Effector memory CD8-positive, alpha-beta T cell (primary cell): ENCODE measurements around the gene LHFPL6.

ENCODE experiments used
- ATAC-seq: fragments of 150-1000 bp; cut with Tn5 transposase; replicated peaks from 2 replicates; pipeline ENCODE4 v1.10.0; 2021; ENCODE audit warnings: mild to moderate bottlenecking, moderate library complexity
- DNase-seq, 3 experiments: peaks; one replicate each; pipeline ENCODE4 v3.0.0; 2021
- H3K27ac Mint-ChIP-seq, 2 donors: one replicate each; pipeline ENCODE4 v1.8.0; 2022; ENCODE audit warnings: mild to moderate bottlenecking in 2 of 2, mixed read lengths in 2 of 2, moderate library complexity in 2 of 2
- H3K27me3 Mint-ChIP-seq, 2 donors: one replicate each; pipeline ENCODE4 v1.8.0; 2022; ENCODE audit warnings: mixed read lengths in 2 of 2
- H3K36me3 Mint-ChIP-seq: one replicate; pipeline ENCODE4 v1.8.0; 2022; ENCODE audit warnings: mild to moderate bottlenecking, moderate library complexity, mixed read lengths; ENCODE audit not compliant: insufficient read depth
- H3K4me1 Mint-ChIP-seq, 2 donors: one replicate each; pipeline ENCODE4 v1.8.0; 2022; ENCODE audit warnings: low read depth in 2 of 2, mixed read lengths in 2 of 2
- H3K4me3 Mint-ChIP-seq, 2 donors: one replicate each; pipeline ENCODE4 v1.8.0; 2022; ENCODE audit warnings: mild to moderate bottlenecking in 2 of 2, mixed read lengths in 2 of 2, moderate library complexity in 2 of 2
- H3K9me3 Mint-ChIP-seq, 2 donors: one replicate each; pipeline ENCODE4 v1.8.0; 2022; ENCODE audit warnings: mixed read lengths in 2 of 2

LHFPL6 gene

DNA sequence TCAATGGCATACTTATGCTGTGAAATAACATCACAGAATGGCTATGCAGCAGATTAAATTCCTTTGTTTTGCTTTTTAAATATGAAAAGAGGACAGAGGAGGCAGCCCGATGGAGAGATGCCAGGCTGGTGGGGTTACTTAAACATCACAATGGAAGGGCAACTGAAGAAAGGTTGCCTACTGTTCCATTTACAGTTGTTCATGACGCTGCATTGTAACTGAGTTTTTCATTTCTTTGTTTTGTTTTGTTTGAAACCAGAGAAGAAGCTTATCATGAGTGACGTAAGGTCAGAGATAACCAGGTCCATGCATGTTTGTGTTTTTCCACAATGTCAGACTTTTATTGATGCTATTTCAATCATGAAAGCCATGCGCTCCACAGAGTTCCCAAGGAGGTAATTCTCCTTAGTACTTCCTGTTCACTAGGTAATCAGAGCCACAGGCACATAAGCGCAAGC lies 273.8 kb downstream of the LHFPL6 start:
- H3K4me1 Mint-ChIP-seq, result no peaks in the 10 kb centered on the region
- H3K36me3 Mint-ChIP-seq, result no peaks in the 10 kb centered on the region
- H3K4me3 Mint-ChIP-seq, result no peak overlapping the region
- ATAC-seq, result no peak
- no peak for DNase-seq
- no peak overlapping the region for H3K27ac Mint-ChIP-seq
- no peaks in the 10 kb centered on the region for H3K27me3 Mint-ChIP-seq
- H3K9me3 Mint-ChIP-seq, result peaks cover 3 to 6% of the 10 kb centered on the region in 2 donors

DNA sequence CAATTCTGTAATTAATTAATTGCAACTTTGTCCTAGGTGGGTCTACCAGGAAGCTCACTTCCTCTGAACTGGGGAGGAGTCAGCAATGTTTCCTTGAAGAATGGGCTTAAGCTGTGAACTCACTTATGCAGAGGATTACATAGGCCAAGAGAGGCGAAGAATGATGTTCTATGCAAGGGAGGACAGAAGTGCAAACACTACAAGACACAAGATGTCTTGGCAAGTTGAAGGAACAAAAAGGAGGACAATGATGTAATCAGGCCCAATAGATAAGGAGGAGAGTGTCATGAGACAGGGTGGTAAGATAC lies 275.9 kb downstream of the LHFPL6 start:
- H3K4me1 Mint-ChIP-seq, result no peaks in the 10 kb centered on the region
- H3K9me3 Mint-ChIP-seq, result peaks cover 0 to 3% of the 10 kb centered on the region in 2 donors
- DNase-seq (no peak), ATAC-seq (no peak)
- H3K4me3 Mint-ChIP-seq, result no peak overlapping the region
- H3K27me3 Mint-ChIP-seq, result no peaks in the 10 kb centered on the region
- no peak overlapping the region for H3K27ac Mint-ChIP-seq
- no peaks in the 10 kb centered on the region for H3K36me3 Mint-ChIP-seq

DNA sequence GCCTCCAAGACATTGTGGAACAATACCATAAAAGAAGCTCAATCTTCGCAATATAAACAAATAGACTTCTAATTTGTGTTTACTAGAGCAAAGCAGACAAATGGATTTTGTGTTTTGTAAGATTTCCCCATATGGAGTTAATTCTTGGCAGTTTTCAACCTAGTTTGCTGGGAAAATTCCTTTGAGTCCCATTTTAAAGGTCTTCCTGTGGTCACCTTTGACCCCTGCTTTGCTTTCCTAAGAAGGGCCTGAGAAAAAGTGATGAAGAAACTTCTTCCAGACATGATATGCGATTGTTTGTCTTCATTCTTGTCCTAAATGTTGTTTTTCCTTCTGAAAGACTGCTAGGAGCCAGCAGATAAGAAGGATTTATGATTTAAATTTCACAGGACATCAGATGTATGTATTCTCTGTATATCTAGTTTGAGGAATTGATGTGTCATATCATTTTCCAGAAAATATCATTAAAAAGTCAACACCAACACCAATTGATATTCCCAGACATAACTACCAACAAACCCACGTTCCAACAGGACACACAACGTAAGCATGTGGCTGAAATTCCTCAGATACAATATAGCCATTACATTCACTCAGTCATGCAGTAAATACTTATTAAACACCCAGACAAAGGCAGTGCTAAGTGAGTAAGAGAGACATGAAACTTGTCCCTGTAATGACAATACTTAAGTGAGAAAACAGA lies 276.4 kb downstream of the LHFPL6 start:
- H3K27ac Mint-ChIP-seq, result no peak overlapping the region
- no peaks in the 10 kb centered on the region for H3K27me3 Mint-ChIP-seq
- ATAC-seq (no peak), DNase-seq (no peak)
- no peaks in the 10 kb centered on the region for H3K4me1 Mint-ChIP-seq
- H3K9me3 Mint-ChIP-seq, result peaks cover 0 to 3% of the 10 kb centered on the region in 2 donors
- no peak overlapping the region for H3K4me3 Mint-ChIP-seq
- H3K36me3 Mint-ChIP-seq, result no peaks in the 10 kb centered on the region

DNA sequence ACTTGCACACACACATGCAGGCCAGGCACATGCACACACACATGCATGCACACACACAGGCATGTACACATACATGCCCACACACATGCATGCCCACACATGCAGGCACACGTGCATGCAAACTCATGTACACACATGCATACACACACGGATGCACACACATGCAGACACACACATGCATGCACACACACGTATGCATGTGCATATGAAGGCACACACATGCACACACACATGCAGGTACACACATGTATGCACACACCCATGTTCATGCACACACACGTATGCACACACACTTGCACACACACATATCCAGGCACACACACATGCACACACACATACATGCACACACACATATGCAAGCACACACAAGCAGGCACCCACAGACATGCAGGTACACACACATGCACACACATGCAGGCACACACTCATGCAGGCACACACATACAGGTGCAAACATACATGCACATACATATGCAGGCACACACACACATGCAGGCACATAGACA lies 278.1 kb downstream of the LHFPL6 start:
- Mint-ChIP-seq H3K27me3 (no peaks in the 10 kb centered on the region), H3K36me3 (no peaks in the 10 kb centered on the region), H3K27ac (no peak overlapping the region), H3K9me3 (peaks cover 0 to 3% of the 10 kb centered on the region in 2 donors), H3K4me1 (no peaks in the 10 kb centered on the region), H3K4me3 (no peak overlapping the region)
- DNase-seq (peak in 1 of 3 experiments; percentile 0), ATAC-seq (no peak)

DNA sequence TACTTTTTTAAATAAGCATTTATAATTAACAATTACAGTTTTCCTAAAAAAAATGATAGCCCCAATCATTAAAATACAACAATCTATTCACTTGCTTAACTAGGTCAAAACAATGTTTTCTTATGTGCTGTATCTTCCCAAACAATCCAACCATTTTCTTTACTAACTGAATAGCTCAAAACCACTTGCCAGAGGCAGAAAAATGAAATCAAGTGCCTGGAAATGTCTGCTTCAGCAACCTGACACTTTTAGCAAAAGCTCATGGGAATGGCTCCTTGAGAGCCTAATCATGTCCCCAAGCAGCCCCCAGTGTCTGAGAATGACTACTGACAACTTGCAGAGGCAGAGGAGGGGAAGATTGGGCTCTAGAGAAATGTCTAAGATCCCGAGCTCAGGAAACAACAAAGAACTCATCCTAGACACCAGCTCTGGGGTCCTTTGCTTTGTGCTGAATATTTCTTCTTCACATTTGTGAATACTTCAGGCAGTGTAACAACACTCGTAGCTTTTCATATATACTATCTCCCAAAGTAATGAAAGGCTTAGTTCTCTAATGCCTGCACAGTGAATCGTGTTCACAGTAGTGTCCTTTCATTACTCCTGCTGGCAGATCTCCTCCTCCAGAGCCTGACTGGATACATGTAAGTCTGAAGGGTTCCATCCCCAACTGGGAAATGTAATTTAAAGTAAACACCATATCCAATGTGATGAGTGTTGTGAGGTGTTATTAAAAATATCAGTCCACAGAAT lies 280.0 kb downstream of the LHFPL6 start:
- Mint-ChIP-seq H3K4me3 (no peak overlapping the region), H3K27me3 (no peaks in the 10 kb centered on the region), H3K9me3 (peaks cover 0 to 3% of the 10 kb centered on the region in 2 donors)

DNA sequence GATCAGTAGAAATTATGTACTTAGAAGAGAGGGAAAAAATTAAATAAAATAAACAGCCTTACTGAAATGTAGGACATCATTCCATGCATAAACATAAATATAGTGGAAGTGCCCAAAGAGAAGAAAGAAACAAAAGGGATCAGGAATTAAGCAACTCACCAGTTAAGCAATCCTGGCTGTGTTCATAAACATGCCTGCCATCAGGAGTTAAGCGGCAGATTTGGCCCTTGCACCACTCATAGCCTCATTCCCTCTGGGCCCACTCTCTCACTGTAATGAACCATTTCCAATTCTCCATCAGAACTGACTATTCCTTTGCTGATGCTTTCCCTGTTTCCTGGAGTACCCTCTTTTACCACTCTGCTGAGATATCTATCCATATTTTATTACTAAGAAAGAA lies 281.4 kb downstream of the LHFPL6 start:
- DNase-seq (no peak), ATAC-seq (no peak)
- H3K4me1 Mint-ChIP-seq, result no peaks in the 10 kb centered on the region
- no peaks in the 10 kb centered on the region for H3K36me3 Mint-ChIP-seq
- H3K27ac Mint-ChIP-seq, result no peak overlapping the region
- no peak overlapping the region for H3K4me3 Mint-ChIP-seq
- H3K9me3 Mint-ChIP-seq, result peaks cover 0 to 3% of the 10 kb centered on the region in 2 donors
- H3K27me3 Mint-ChIP-seq, result no peaks in the 10 kb centered on the region

More for the DNA sequence above, 280.0 kb downstream of the LHFPL6 start:
- ATAC-seq, result no peak
- Mint-ChIP-seq H3K4me1 (no peaks in the 10 kb centered on the region), H3K27ac (no peak overlapping the region), H3K36me3 (no peaks in the 10 kb centered on the region)
- no peak for DNase-seq

DNA sequence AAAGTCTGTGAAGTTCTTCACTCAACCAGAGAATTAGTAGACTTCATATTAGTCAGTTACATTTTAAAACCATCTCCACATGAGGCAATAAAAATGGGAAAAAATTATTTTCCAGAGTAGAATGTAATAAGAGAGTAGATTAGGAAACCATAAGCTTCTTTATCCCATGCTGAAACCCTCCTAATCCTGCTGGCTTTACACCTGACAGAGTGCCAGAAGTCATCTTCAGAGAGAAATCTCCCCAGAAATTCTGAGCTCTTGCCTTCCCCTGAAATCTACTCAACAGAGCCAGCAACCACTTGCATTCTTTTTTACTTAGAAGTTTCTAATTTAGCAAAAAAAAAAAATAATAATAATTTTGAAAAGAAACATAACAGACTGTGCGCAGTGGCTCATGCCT lies 284.8 kb downstream of the LHFPL6 start:
- no peaks in the 10 kb centered on the region for H3K4me1 Mint-ChIP-seq
- ATAC-seq, result no peak
- H3K36me3 Mint-ChIP-seq, result no peaks in the 10 kb centered on the region

DNA sequence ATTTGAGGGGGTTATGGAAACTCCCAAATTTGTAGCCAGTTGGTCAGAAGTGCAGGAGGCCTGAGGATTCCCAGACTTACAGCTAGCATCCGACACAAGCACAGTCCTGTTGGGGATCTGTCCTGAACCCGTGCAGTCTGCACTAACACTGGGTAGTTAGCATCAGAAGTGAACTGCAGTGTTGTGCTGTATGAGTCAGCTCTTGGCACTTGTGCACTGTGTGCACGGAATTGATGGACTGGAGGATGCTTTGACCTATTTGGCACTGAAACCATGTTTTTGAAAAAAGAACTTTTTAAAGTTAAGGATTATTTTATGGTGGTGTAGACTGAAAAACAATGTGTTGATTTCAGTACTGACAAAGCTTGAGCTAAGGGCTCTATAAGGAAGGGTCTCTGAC lies 285.7 kb downstream of the LHFPL6 start:
- H3K27me3 Mint-ChIP-seq, result no peaks in the 10 kb centered on the region
- DNase-seq (no peak), ATAC-seq (no peak)
- H3K9me3 Mint-ChIP-seq, result no peaks in the 10 kb centered on the region
- no peak overlapping the region for H3K27ac Mint-ChIP-seq
- no peaks in the 10 kb centered on the region for H3K36me3 Mint-ChIP-seq
- no peaks in the 10 kb centered on the region for H3K4me1 Mint-ChIP-seq
- H3K4me3 Mint-ChIP-seq, result no peak overlapping the region

More for the DNA sequence above, 284.8 kb downstream of the LHFPL6 start:
- Mint-ChIP-seq H3K27me3 (no peaks in the 10 kb centered on the region), H3K9me3 (no peaks in the 10 kb centered on the region), H3K27ac (no peak overlapping the region), H3K4me3 (no peak overlapping the region)
- no peak for DNase-seq

DNA sequence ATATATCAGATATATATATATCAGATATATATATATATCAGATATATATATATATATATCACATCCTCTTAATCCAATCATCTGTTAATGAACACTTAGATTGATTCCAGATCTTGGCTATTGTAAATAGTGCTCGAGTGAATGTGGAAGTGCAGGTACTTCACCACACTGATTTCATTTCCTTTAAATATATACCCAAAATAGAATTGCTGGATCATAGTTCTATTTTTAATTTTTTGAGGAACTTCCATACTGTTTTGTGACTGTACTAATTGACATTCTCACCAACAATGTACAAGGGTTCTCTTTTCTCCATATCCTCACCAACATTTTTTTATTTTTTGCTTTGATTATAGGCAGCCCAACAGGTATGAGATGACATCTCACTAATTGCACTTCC lies 287.2 kb downstream of the LHFPL6 start:
- Mint-ChIP-seq H3K4me3 (no peak overlapping the region), H3K27ac (no peak overlapping the region), H3K36me3 (no peaks in the 10 kb centered on the region), H3K27me3 (no peaks in the 10 kb centered on the region), H3K9me3 (no peaks in the 10 kb centered on the region), H3K4me1 (no peaks in the 10 kb centered on the region)
- ATAC-seq (no peak), DNase-seq (no peak)

DNA sequence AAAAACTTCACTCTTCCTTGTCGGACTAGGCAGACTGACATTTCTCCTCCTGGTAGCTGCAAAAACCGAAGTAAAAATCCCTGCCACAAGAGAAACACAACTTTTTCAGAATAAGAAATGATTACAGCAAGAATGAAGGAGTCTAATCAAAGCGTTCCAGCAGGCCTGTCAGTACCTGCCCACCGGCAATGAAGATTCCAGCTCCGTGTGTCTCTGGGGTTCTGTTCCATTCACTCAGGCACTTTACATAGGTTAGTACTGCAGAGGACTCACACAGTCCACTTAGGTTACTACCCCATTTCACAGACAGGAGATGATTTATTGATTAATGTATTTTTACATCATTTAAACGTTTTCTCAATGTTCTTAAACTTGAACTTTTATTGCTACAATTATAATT lies 289.3 kb downstream of the LHFPL6 start:
- Mint-ChIP-seq H3K36me3 (no peaks in the 10 kb centered on the region), H3K4me3 (no peak overlapping the region), H3K4me1 (no peaks in the 10 kb centered on the region), H3K9me3 (no peaks in the 10 kb centered on the region), H3K27me3 (no peaks in the 10 kb centered on the region), H3K27ac (no peak overlapping the region)
- no peak for DNase-seq
- ATAC-seq, result no peak

DNA sequence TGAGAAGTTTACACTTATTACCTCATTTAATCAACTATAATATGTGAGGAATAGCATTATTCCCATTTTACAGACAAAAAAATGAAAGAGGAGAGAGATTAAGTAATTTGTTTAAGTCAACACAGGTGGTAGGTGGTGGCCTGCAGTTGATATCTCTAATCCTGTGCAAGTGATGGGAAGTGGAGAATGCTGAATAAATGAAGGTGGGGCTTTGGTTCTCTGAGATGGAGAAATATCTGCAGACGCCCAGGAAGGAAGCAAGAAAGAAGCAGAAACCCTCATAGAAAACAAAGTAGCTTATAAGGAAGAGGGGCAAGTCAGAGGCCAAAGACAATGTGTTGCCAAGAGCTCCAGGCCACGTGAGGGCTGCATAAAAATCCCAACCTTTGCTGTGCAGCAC lies 290.4 kb downstream of the LHFPL6 start:
- DNase-seq (no peak), ATAC-seq (no peak)
- Mint-ChIP-seq H3K27ac (no peak overlapping the region), H3K9me3 (no peaks in the 10 kb centered on the region), H3K27me3 (peaks cover 0 to under 1% of the 10 kb centered on the region in 2 donors), H3K36me3 (no peaks in the 10 kb centered on the region), H3K4me3 (no peak overlapping the region), H3K4me1 (no peaks in the 10 kb centered on the region)

DNA sequence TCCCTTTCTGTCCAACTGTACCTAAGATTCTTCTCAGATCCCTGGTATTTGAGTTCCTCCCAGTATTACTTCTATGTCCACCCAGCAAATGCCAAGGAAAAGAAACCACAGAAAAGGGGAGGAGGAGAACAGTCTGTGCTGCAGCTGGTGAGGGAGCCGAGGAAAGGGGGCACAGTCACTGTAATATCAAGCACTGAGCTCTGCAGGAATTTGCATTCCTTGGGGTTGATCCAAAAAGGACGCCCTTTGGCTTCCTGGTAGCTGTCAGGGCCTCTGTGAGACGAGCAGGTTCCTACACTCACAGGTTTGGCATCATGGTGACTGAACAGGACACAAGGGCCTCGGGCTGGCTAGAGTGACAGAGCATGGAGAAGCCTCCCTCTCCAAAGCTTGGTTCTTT lies 291.4 kb downstream of the LHFPL6 start:
- no peak for DNase-seq
- Mint-ChIP-seq H3K36me3 (no peaks in the 10 kb centered on the region), H3K4me1 (no peaks in the 10 kb centered on the region), H3K4me3 (no peak overlapping the region), H3K9me3 (no peaks in the 10 kb centered on the region), H3K27me3 (peaks cover 0 to 10% of the 10 kb centered on the region in 2 donors), H3K27ac (no peak overlapping the region)
- no peak for ATAC-seq

DNA sequence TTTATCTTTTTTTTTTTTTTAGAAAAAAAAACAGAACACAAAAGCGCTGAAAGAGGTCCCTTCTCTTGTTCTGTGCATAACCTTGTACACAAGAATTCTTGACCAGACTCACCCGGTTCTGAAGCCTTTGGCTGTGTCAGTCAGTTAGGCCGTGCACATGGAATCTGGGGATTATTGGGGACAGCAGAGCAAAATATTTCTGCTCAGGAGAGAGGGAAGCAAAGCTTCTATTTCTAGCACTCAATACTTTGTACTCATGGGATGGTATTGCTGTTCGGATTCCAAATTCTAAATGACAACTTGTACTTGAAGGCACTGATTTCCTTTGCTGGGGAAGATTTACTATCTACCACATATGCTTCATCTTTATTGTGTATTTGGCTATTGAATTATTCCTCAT lies 292.0 kb downstream of the LHFPL6 start:
- Mint-ChIP-seq H3K27ac (no peak overlapping the region), H3K4me3 (no peak overlapping the region), H3K27me3 (peaks cover 0 to 13% of the 10 kb centered on the region in 2 donors), H3K36me3 (no peaks in the 10 kb centered on the region), H3K4me1 (no peaks in the 10 kb centered on the region), H3K9me3 (no peaks in the 10 kb centered on the region)
- ATAC-seq, result no peak
- DNase-seq, result no peak
